GM12872 (cell line): ENCODE results near the gene CRTAC1.

ENCODE experiments used
- TF ChIP-seq, protein P1 (sequence below): IDR thresholded peaks from 3 replicates; pipeline ENCODE4 v1.5.1; 2011; ENCODE audit warnings: low read depth, mild to moderate bottlenecking, low read length, moderate library complexity; ENCODE audit not compliant: insufficient read depth

Gene CRTAC1

GRCh38 chr10:97943294-97943693, 87.1 kb downstream of the CRTAC1 start:
- TF ChIP-seq, protein P1, sequence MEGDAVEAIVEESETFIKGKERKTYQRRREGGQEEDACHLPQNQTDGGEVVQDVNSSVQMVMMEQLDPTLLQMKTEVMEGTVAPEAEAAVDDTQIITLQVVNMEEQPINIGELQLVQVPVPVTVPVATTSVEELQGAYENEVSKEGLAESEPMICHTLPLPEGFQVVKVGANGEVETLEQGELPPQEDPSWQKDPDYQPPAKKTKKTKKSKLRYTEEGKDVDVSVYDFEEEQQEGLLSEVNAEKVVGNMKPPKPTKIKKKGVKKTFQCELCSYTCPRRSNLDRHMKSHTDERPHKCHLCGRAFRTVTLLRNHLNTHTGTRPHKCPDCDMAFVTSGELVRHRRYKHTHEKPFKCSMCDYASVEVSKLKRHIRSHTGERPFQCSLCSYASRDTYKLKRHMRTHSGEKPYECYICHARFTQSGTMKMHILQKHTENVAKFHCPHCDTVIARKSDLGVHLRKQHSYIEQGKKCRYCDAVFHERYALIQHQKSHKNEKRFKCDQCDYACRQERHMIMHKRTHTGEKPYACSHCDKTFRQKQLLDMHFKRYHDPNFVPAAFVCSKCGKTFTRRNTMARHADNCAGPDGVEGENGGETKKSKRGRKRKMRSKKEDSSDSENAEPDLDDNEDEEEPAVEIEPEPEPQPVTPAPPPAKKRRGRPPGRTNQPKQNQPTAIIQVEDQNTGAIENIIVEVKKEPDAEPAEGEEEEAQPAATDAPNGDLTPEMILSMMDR: peak; percentile 21; the same call in 1 of the 3 replicates

DNA sequence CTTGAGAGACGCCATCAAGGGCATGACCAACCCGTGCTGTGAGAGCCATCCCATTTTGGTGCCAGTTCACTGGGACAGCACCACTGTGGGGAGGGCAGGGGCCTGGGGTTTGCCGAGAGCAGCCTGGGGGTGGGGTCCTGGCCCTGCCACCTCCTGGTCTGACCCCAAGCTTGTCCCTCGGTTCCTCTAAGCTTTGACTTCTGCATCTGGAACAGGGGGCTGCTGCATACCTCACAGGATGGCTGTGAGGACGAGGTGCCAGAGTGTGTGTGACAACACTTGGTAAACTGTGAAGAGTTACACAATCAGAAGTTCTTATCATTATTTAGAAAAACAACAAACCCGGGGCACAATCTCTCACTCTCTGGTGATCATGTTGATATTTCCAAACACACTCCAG, 89.9 kb downstream of the CRTAC1 start:
- TF ChIP-seq, protein P1: no peak

- TF ChIP-seq, protein P1: no peak
Observed at GRCh38 chr10:97939446-97939990, 90.9 kb downstream of the CRTAC1 start.

DNA sequence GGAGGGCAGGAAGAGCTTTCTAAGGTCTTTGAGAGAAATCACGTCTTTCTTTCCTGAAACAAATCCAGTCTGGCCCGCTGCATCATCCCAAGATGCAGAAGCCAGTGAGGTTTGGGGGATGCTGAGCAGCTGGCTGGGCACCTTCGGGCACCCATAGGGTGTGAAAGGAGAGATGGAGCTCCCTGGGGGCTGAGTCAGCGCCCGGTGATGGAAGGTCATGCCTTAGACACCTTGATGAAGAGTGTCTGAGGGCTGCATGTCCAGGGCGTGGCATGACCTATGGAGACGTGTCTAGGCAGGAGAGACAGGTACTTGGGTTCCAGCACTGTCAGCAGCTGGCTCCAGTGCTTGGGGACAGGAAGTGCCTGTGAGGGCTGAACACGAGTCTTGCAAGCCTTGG, 92.5 kb downstream of the CRTAC1 start:
- TF ChIP-seq, protein P1: no peak

DNA sequence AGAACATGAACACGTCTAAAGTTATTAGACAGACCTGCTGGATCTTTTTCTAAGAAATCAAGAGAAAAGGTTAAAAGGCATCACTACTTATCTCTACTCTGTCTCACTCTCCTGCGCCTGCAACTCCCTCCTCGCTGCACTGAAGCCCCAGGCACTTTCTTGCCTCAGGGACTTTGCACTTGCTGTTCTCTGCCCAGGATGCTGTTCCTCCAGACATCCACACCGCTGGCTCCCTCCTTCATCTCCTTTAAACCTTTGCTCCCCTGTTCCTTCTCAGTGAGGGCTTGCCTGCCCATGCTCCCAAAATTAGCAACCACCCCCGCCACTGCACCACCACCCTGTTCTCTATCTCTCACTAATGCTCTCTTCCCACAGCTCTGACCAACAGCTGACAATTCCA, 93.4 kb downstream of the CRTAC1 start:
- TF ChIP-seq, protein P1: no peak

GRCh38 chr10:97936126-97936525, 94.3 kb downstream of the CRTAC1 start:
- TF ChIP-seq, protein P1: no peak

- TF ChIP-seq, protein P1: no peak
Observed at GRCh38 chr10:97932932-97933530, 97.4 kb downstream of the CRTAC1 start.
